GM23338 (cell line): ENCODE results near the gene UBE2L6. TPM values are rescaled to one million over a fixed set of nuclear protein-coding genes. Genes with fewer than 3 reads are reported as not detected.

Experiments
- ATAC-seq: fragments of 200-7000 bp; cut with Tn5 transposase; 3 replicates; pipeline ENCODE4 v1.9.1; 2020
- DNase-seq: peaks from one replicate; pipeline ENCODE4 v3.0.0-alpha.2; 2015; ENCODE audit warnings: low spot score
- H2AFZ ChIP-seq: fragments of 200-600 bp; sonication (generic); 2 replicates; pipeline ENCODE4 v1.8.0; 2016; ENCODE audit warnings: antibody characterized with exemption, mild to moderate bottlenecking, moderate library complexity
- H3F3A ChIP-seq: fragments of 200-600 bp; sonication (generic); replicated peaks from 2 replicates; pipeline ENCODE4 v1.8.0; 2017; ENCODE audit warnings: antibody characterized with exemption, mixed run types, low read depth
- H3K27ac ChIP-seq: fragments of 200-600 bp; sonication (generic); 2 replicates; pipeline ENCODE4 v1.6.1; 2016; ENCODE audit warnings: low read depth
- H3K27me3 ChIP-seq: fragments of 200-600 bp; sonication (generic); 2 replicates; pipeline ENCODE4 v1.8.0; 2016; ENCODE audit warnings: mild to moderate bottlenecking, mixed run types, moderate library complexity; ENCODE audit not compliant: insufficient read depth
- H3K36me3 ChIP-seq: fragments of 200-600 bp; sonication (generic); 2 replicates; pipeline ENCODE4 v1.8.0; 2016; ENCODE audit warnings: mild to moderate bottlenecking; ENCODE audit not compliant: insufficient read depth
- H3K4me1 ChIP-seq: fragments of 200-600 bp; sonication (generic); 2 replicates; pipeline ENCODE4 v1.8.0; 2016; ENCODE audit warnings: mild to moderate bottlenecking, moderate library complexity; ENCODE audit not compliant: insufficient read depth
- H3K4me2 ChIP-seq: fragments of 200-600 bp; sonication (generic); 2 replicates; pipeline ENCODE4 v1.7.1; 2017; ENCODE audit warnings: mixed run types
- H3K4me3 ChIP-seq: fragments of 200-600 bp; sonication (generic); 2 replicates; pipeline ENCODE4 v1.6.1; 2016; ENCODE audit warnings: mixed run types
- H3K79me2 ChIP-seq: fragments of 200-600 bp; sonication (generic); replicated peaks from 2 replicates; pipeline ENCODE4 v1.8.0; 2017; ENCODE audit warnings: mild to moderate bottlenecking; ENCODE audit not compliant: insufficient read depth
- H3K9me2 ChIP-seq: fragments of 200-600 bp; sonication (generic); 2 replicates; pipeline ENCODE4 v1.8.0; 2017; ENCODE audit not compliant: insufficient read depth
- H4K20me1 ChIP-seq: fragments of 200-600 bp; sonication (generic); replicated peaks from 2 replicates; pipeline ENCODE4 v1.8.0; 2017; ENCODE audit warnings: mild to moderate bottlenecking; ENCODE audit not compliant: insufficient read depth
- H3K27ac Mint-ChIP-seq: 2 replicates; pipeline ENCODE4 v1.8.0; 2020; ENCODE audit warnings: inconsistent platforms, mild to moderate bottlenecking, moderate library complexity, mixed read lengths
- H3K27me3 Mint-ChIP-seq: 3 replicates; pipeline ENCODE4 v1.8.0; 2022; ENCODE audit warnings: low read depth, mild to moderate bottlenecking, moderate library complexity, mixed read lengths, inconsistent platforms; ENCODE audit not compliant: insufficient read depth, poor library complexity
- H3K36me3 Mint-ChIP-seq: 3 replicates; pipeline ENCODE4 v1.8.0; 2021; ENCODE audit warnings: low read depth, mild to moderate bottlenecking, inconsistent platforms, moderate library complexity, mixed read lengths
- H3K4me1 Mint-ChIP-seq: 3 replicates; pipeline ENCODE4 v1.8.0; 2020; ENCODE audit warnings: mild to moderate bottlenecking, inconsistent platforms, mixed read lengths
- H3K4me3 Mint-ChIP-seq: 3 replicates; pipeline ENCODE4 v1.8.0; 2021; ENCODE audit warnings: moderate library complexity, mild to moderate bottlenecking, inconsistent platforms, mixed read lengths
- H3K9me3 Mint-ChIP-seq: 3 replicates; pipeline ENCODE4 v1.8.0; 2020; ENCODE audit warnings: moderate library complexity, mild to moderate bottlenecking, inconsistent platforms, mixed read lengths
- CREB1 ChIP-seq: fragments of 250-450 bp; sonication (Bioruptor Pico); IDR thresholded peaks from 2 replicates; pipeline ENCODE4 v1.5.0; 2020; ENCODE audit warnings: low read depth, mild to moderate bottlenecking, moderate library complexity
- CTCF ChIP-seq, 2 experiments: fragments of 200-600 bp in 1 of 2; sonication (generic) in 1 of 2; conservative IDR thresholded peaks; 2 replicates each; pipeline versions ENCODE4 v1.5.1 to v1.6.1; 2016 to 2017; ENCODE audit warnings: antibody characterized with exemption in 2 of 2, low read depth in 2 of 2, mild to moderate bottlenecking in 2 of 2, moderate library complexity in 1 of 2
- EZH2 ChIP-seq: fragments of 200-600 bp; sonication (generic); IDR thresholded peaks from one replicate; pipeline ENCODE4 v1.8.0; 2017; ENCODE audit warnings: antibody characterized with exemption, mild to moderate bottlenecking, low read depth; ENCODE audit not compliant: unreplicated experiment
- EZH2phosphoT487 ChIP-seq: fragments of 200-600 bp; sonication (generic); IDR thresholded peaks from one replicate; pipeline ENCODE4 v1.8.1; 2018; ENCODE audit warnings: antibody characterized with exemption; ENCODE audit not compliant: unreplicated experiment
- JUNB ChIP-seq: IDR thresholded peaks from one replicate; pipeline ENCODE4 v1.6.1; 2016; ENCODE audit warnings: antibody characterized with exemption; ENCODE audit not compliant: unreplicated experiment
- NANOG ChIP-seq: IDR thresholded peaks from 2 replicates; pipeline ENCODE4 v1.6.1; 2016; ENCODE audit warnings: antibody characterized with exemption, borderline replicate concordance
- POLR2AphosphoS5 ChIP-seq: IDR thresholded peaks from 2 replicates; pipeline ENCODE4 v1.6.1; 2016; ENCODE audit warnings: antibody characterized with exemption, low read depth
- STAT1 ChIP-seq: IDR thresholded peaks from one replicate; pipeline ENCODE4 v1.6.1; 2016; ENCODE audit warnings: antibody characterized with exemption; ENCODE audit not compliant: unreplicated experiment
- ZNF114 ChIP-seq: fragments of 250-450 bp; sonication (Bioruptor Pico); IDR thresholded peaks from 2 replicates; pipeline ENCODE4 v1.5.0; 2020; ENCODE audit warnings: mild to moderate bottlenecking, moderate library complexity
- ZNF331 ChIP-seq: fragments of 250-450 bp; sonication (Bioruptor Pico); IDR thresholded peaks from 2 replicates; pipeline ENCODE4 v1.5.0; 2020; ENCODE audit warnings: low read depth, mild to moderate bottlenecking, moderate library complexity
- polyA plus RNA-seq: library from polyadenylated mRNA; unstranded; fragments of >200 nt; fragmentation: Nextera tagmentation; extraction: Ambion mirVana; gene quantifications from 2 replicates; pipeline ENCODE4 v1.2.1, GENCODE V29; 2016
- total RNA-seq: library from RNA; depleted of rRNA; stranded (reverse); fragments of >200 nt; shearing (Covaris generic); gene quantifications from 2 replicates; pipeline ENCODE4 v1.2.3, GENCODE V29; 2014
- TF ChIP-seq, protein P1 (sequence below): IDR thresholded peaks from 2 replicates; pipeline ENCODE4 v1.6.1; 2016; ENCODE audit warnings: antibody characterized with exemption
- TF ChIP-seq, protein P2 (sequence below): fragments of 250-450 bp; sonication (Bioruptor Pico); IDR thresholded peaks from 2 replicates; pipeline ENCODE4 v1.5.0; 2020; ENCODE audit warnings: mild to moderate bottlenecking, moderate library complexity
- TF ChIP-seq, protein P3 (sequence below): IDR thresholded peaks from one replicate; pipeline ENCODE4 v1.6.1; 2018; ENCODE audit warnings: antibody characterized with exemption; ENCODE audit not compliant: unreplicated experiment

Gene UBE2L6
- total and polyA plus RNA-seq, 2 experiments from 2014 or later: 46.0 to 52.0 TPM

GRCh38 chr11:57584341-57584740 lies 16.9 kb upstream of the UBE2L6 start:
- H3K27ac ChIP-seq: no peak overlapping the region
- TF ChIP-seq, protein P1, sequence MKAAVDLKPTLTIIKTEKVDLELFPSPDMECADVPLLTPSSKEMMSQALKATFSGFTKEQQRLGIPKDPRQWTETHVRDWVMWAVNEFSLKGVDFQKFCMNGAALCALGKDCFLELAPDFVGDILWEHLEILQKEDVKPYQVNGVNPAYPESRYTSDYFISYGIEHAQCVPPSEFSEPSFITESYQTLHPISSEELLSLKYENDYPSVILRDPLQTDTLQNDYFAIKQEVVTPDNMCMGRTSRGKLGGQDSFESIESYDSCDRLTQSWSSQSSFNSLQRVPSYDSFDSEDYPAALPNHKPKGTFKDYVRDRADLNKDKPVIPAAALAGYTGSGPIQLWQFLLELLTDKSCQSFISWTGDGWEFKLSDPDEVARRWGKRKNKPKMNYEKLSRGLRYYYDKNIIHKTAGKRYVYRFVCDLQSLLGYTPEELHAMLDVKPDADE: no peak
- no peak for TF ChIP-seq ZNF114
- TF ChIP-seq EZH2phosphoT487: no peak
- TF ChIP-seq EZH2: no peak
- TF ChIP-seq, protein P2, sequence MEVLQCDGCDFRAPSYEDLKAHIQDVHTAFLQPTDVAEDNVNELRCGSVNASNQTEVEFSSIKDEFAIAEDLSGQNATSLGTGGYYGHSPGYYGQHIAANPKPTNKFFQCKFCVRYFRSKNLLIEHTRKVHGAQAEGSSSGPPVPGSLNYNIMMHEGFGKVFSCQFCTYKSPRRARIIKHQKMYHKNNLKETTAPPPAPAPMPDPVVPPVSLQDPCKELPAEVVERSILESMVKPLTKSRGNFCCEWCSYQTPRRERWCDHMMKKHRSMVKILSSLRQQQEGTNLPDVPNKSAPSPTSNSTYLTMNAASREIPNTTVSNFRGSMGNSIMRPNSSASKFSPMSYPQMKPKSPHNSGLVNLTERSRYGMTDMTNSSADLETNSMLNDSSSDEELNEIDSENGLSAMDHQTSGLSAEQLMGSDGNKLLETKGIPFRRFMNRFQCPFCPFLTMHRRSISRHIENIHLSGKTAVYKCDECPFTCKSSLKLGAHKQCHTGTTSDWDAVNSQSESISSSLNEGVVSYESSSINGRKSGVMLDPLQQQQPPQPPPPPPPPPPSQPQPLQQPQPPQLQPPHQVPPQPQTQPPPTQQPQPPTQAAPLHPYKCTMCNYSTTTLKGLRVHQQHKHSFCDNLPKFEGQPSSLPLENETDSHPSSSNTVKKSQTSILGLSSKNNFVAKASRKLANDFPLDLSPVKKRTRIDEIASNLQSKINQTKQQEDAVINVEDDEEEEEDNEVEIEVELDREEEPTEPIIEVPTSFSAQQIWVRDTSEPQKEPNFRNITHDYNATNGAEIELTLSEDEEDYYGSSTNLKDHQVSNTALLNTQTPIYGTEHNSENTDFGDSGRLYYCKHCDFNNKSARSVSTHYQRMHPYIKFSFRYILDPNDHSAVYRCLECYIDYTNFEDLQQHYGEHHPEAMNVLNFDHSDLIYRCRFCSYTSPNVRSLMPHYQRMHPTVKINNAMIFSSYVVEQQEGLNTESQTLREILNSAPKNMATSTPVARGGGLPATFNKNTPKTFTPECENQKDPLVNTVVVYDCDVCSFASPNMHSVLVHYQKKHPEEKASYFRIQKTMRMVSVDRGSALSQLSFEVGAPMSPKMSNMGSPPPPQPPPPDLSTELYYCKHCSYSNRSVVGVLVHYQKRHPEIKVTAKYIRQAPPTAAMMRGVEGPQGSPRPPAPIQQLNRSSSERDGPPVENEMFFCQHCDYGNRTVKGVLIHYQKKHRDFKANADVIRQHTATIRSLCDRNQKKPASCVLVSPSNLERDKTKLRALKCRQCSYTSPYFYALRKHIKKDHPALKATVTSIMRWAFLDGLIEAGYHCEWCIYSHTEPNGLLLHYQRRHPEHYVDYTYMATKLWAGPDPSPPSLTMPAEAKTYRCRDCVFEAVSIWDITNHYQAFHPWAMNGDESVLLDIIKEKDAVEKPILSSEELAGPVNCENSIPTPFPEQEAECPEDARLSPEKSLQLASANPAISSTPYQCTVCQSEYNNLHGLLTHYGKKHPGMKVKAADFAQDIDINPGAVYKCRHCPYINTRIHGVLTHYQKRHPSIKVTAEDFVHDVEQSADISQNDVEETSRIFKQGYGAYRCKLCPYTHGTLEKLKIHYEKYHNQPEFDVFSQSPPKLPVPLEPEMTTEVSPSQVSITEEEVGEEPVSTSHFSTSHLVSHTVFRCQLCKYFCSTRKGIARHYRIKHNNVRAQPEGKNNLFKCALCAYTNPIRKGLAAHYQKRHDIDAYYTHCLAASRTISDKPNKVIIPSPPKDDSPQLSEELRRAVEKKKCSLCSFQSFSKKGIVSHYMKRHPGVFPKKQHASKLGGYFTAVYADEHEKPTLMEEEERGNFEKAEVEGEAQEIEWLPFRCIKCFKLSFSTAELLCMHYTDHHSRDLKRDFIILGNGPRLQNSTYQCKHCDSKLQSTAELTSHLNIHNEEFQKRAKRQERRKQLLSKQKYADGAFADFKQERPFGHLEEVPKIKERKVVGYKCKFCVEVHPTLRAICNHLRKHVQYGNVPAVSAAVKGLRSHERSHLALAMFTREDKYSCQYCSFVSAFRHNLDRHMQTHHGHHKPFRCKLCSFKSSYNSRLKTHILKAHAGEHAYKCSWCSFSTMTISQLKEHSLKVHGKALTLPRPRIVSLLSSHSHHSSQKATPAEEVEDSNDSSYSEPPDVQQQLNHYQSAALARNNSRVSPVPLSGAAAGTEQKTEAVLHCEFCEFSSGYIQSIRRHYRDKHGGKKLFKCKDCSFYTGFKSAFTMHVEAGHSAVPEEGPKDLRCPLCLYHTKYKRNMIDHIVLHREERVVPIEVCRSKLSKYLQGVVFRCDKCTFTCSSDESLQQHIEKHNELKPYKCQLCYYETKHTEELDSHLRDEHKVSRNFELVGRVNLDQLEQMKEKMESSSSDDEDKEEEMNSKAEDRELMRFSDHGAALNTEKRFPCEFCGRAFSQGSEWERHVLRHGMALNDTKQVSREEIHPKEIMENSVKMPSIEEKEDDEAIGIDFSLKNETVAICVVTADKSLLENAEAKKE (CRISPR knock-in tag): no peak
- no peak for TF ChIP-seq NANOG
- no peak for TF ChIP-seq POLR2AphosphoS5
- no peak for TF ChIP-seq CREB1
- TF ChIP-seq JUNB: no peak
- no peak for TF ChIP-seq STAT1
- no peak for TF ChIP-seq CTCF (conservative IDR thresholded peaks at IDR 0.05; ENCODE audit: low read depth in 2 of 2)
- TF ChIP-seq, protein P3, sequence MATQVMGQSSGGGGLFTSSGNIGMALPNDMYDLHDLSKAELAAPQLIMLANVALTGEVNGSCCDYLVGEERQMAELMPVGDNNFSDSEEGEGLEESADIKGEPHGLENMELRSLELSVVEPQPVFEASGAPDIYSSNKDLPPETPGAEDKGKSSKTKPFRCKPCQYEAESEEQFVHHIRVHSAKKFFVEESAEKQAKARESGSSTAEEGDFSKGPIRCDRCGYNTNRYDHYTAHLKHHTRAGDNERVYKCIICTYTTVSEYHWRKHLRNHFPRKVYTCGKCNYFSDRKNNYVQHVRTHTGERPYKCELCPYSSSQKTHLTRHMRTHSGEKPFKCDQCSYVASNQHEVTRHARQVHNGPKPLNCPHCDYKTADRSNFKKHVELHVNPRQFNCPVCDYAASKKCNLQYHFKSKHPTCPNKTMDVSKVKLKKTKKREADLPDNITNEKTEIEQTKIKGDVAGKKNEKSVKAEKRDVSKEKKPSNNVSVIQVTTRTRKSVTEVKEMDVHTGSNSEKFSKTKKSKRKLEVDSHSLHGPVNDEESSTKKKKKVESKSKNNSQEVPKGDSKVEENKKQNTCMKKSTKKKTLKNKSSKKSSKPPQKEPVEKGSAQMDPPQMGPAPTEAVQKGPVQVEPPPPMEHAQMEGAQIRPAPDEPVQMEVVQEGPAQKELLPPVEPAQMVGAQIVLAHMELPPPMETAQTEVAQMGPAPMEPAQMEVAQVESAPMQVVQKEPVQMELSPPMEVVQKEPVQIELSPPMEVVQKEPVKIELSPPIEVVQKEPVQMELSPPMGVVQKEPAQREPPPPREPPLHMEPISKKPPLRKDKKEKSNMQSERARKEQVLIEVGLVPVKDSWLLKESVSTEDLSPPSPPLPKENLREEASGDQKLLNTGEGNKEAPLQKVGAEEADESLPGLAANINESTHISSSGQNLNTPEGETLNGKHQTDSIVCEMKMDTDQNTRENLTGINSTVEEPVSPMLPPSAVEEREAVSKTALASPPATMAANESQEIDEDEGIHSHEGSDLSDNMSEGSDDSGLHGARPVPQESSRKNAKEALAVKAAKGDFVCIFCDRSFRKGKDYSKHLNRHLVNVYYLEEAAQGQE: no peak
- TF ChIP-seq ZNF331 (CRISPR knock-in tag): no peak
- no peak overlapping the region for H3K27ac Mint-ChIP-seq
- H3K4me3 Mint-ChIP-seq: no peak overlapping the region
- H3K27me3 Mint-ChIP-seq: peaks cover 4% of the 10 kb centered on the region
- H3K79me2 ChIP-seq: no peaks in the 10 kb centered on the region
- 0 out of 2 replicates have a peak overlapping the region, but pooled peaks have one; percentile 29 for H3K4me2 ChIP-seq
- peak overlapping the region; percentile 63 for H2AFZ ChIP-seq
- 0 out of 2 replicates have a peak, but pooled peaks cover 6% of the 10 kb centered on the region for H3K4me1 ChIP-seq
- no peaks in the 10 kb centered on the region for H4K20me1 ChIP-seq
- no peaks in the 10 kb centered on the region for H3K36me3 ChIP-seq
- no peaks in the 10 kb centered on the region for H3K27me3 ChIP-seq
- H3K36me3 Mint-ChIP-seq: no peaks in the 10 kb centered on the region
- H3K9me2 ChIP-seq: no peaks in the 10 kb centered on the region
- peaks cover 9% of the 10 kb centered on the region for H3K4me1 Mint-ChIP-seq
- DNase-seq: no peak
- peaks cover 3% of the 10 kb centered on the region; the same call in 1 of the 3 replicates for H3K9me3 Mint-ChIP-seq
- peak; percentile 31; the same call in 1 of the 3 replicates for ATAC-seq
- no peaks in the 10 kb centered on the region for H3F3A ChIP-seq
- no peak overlapping the region for H3K4me3 ChIP-seq
